Activated CD4-positive, CD25-positive, alpha-beta regulatory T cell treated with anti-CD3 and anti-CD28 coated beads, Interleukin-2, amount 50 U/mL, for 16 hours (primary cell): ENCODE data around the gene FEN1.

Experiments used
- DNase-seq: peaks from one replicate; pipeline ENCODE4 v3.0.0-alpha.2; 2020; ENCODE audit warnings: low read depth, low spot score

FEN1 gene

GRCh38 chr11:61841636-61842527 lies 49.2 kb downstream of the FEN1 start:
- no peak for DNase-seq

GRCh38 chr11:61842528-61842820 lies 49.8 kb downstream of the FEN1 start:
- no peak for DNase-seq

GRCh38 chr11:61844909-61845565 lies 52.3 kb downstream of the FEN1 start:
- no peak for DNase-seq

- no peak for DNase-seq
Measured at GRCh38 chr11:61846362-61847020, 53.8 kb downstream of the FEN1 start.
